Loucy (cell line): ENCODE data around the gene NAA35.

ENCODE experiments used
- H2AFZ ChIP-seq: fragments of 200-600 bp; sonication (generic); 2 replicates; pipeline ENCODE4 v1.6.0; 2016; ENCODE audit warnings: antibody characterized with exemption, mild to moderate bottlenecking, low read length, moderate library complexity
- H3F3A ChIP-seq: fragments of 200-600 bp; 2 replicates; pipeline ENCODE4 v1.6.0; 2016; ENCODE audit warnings: antibody characterized with exemption, low read depth, mild to moderate bottlenecking
- H3K27me3 ChIP-seq: fragments of 200-600 bp; sonication (generic); 2 replicates; pipeline ENCODE4 v1.6.1; 2014; ENCODE audit warnings: low read length, mild to moderate bottlenecking; ENCODE audit not compliant: insufficient read depth, poor library complexity, severe bottlenecking
- H3K36me3 ChIP-seq: fragments of 200-600 bp; sonication (generic); 2 replicates; pipeline ENCODE4 v1.6.1; 2016; ENCODE audit warnings: low read length; ENCODE audit not compliant: insufficient read depth
- H3K4me1 ChIP-seq: fragments of 200-600 bp; sonication (generic); 2 replicates; pipeline ENCODE4 v1.5.1; 2014; ENCODE audit warnings: low read length, mild to moderate bottlenecking; ENCODE audit not compliant: insufficient read depth, poor library complexity, severe bottlenecking
- H3K4me2 ChIP-seq: fragments of 200-600 bp; sonication (generic); 2 replicates; pipeline ENCODE4 v1.6.0; 2014; ENCODE audit warnings: antibody characterized with exemption, low read length, low read depth, mild to moderate bottlenecking; ENCODE audit not compliant: poor library complexity, severe bottlenecking
- H3K4me3 ChIP-seq: fragments of 200-600 bp; sonication (generic); 2 replicates; pipeline ENCODE4 v1.5.1; 2014; ENCODE audit warnings: low read length, mild to moderate bottlenecking, mixed read lengths; ENCODE audit not compliant: poor library complexity, severe bottlenecking
- H3K79me2 ChIP-seq: fragments of 200-600 bp; sonication (generic); 2 replicates; pipeline ENCODE4 v1.6.1; 2014; ENCODE audit warnings: low read length; ENCODE audit not compliant: insufficient read depth
- H3K9ac ChIP-seq: fragments of 200-600 bp; sonication (generic); 2 replicates; pipeline ENCODE4 v1.6.0; 2014; ENCODE audit warnings: mild to moderate bottlenecking, low read depth, low read length, moderate library complexity; ENCODE audit not compliant: poor library complexity, severe bottlenecking
- H3K9me2 ChIP-seq: fragments of 200-600 bp; sonication (generic); replicated peaks from 2 replicates; pipeline ENCODE4 v1.6.1; 2016; ENCODE audit warnings: low read depth, low read length, mixed read lengths
- H3K9me3 ChIP-seq: fragments of 200-600 bp; sonication (generic); 2 replicates; pipeline ENCODE4 v1.6.1; 2014; ENCODE audit warnings: mild to moderate bottlenecking, antibody characterized with exemption, low read length, low read depth; ENCODE audit not compliant: insufficient read depth
- H4K20me1 ChIP-seq: fragments of 200-600 bp; sonication (generic); 2 replicates; pipeline ENCODE4 v1.6.0; 2014; ENCODE audit warnings: antibody characterized with exemption, low read length, mild to moderate bottlenecking; ENCODE audit not compliant: insufficient read depth, poor library complexity, severe bottlenecking
- CTCF ChIP-seq: fragments of 200-600 bp; sonication (generic); conservative IDR thresholded peaks from 2 replicates; pipeline ENCODE4 v1.5.1; 2014; ENCODE audit warnings: mild to moderate bottlenecking, antibody characterized with exemption, low read length
- EZH2phosphoT487 ChIP-seq: fragments of 200-600 bp; IDR thresholded peaks from 2 replicates; pipeline ENCODE4 v1.6.1; 2018; ENCODE audit warnings: antibody characterized with exemption, mild to moderate bottlenecking, moderate library complexity, borderline replicate concordance

NAA35 gene

GRCh38 chr9:85943757-85944430 is 2.9 kb downstream of the NAA35 start:
- Histone ChIP-seq H3K9ac (peak overlapping the region; percentile 87), H3K4me2 (peak overlapping the region; percentile 81), H3K4me1 (peaks cover 56% of the 10 kb centered on the region), H3K27me3 (peaks cover 5% of the 10 kb centered on the region), H4K20me1 (peaks cover 68% of the 10 kb centered on the region), H3K9me3 (no peaks in the 10 kb centered on the region), H3K36me3 (no peaks in the 10 kb centered on the region), H3K4me3 (peak overlapping the region; percentile 96), H3K79me2 (peaks cover 75% of the 10 kb centered on the region), H2AFZ (no peak overlapping the region), H3F3A (no peaks in the 10 kb centered on the region), H3K9me2 (no peaks in the 10 kb centered on the region)
- TF ChIP-seq EZH2phosphoT487: no peak
- TF ChIP-seq CTCF: no peak

GRCh38 chr9:85944672-85945071 is 3.7 kb downstream of the NAA35 start:
- Histone ChIP-seq H3K4me2 (peak overlapping the region; percentile 81), H3K27me3 (no peaks in the 10 kb centered on the region), H3K4me3 (peak overlapping the region; percentile 96), H4K20me1 (peaks cover 68% of the 10 kb centered on the region), H3K9me2 (no peaks in the 10 kb centered on the region), H3K36me3 (no peaks in the 10 kb centered on the region), H3K79me2 (peaks cover 83% of the 10 kb centered on the region), H2AFZ (no peak overlapping the region), H3K9me3 (no peaks in the 10 kb centered on the region), H3K4me1 (peaks cover 56% of the 10 kb centered on the region), H3F3A (no peaks in the 10 kb centered on the region), H3K9ac (peak overlapping the region; percentile 40)
- no peak for TF ChIP-seq EZH2phosphoT487
- no peak for TF ChIP-seq CTCF

GRCh38 chr9:85949586-85950335 is 8.8 kb downstream of the NAA35 start:
- Histone ChIP-seq H3F3A (no peaks in the 10 kb centered on the region), H3K79me2 (peaks cover 94% of the 10 kb centered on the region), H2AFZ (no peak overlapping the region), H3K9ac (no peak overlapping the region), H3K36me3 (peaks cover 17% of the 10 kb centered on the region; the same call in 1 of the 2 replicates), H3K4me3 (no peak overlapping the region), H3K27me3 (no peaks in the 10 kb centered on the region), H3K4me2 (no peak overlapping the region), H3K9me2 (no peaks in the 10 kb centered on the region), H3K9me3 (no peaks in the 10 kb centered on the region), H3K4me1 (peaks cover 21% of the 10 kb centered on the region), H4K20me1 (peaks cover 45% of the 10 kb centered on the region)
- no peak for TF ChIP-seq EZH2phosphoT487
- no peak for TF ChIP-seq CTCF
